Breast epithelium (tissue), 3 donors: Measurements from ENCODE around the gene SWI5.

Experiments used
- POLR2A ChIP-seq: fragments of 450-650 bp; IDR thresholded peaks from one replicate; pipeline ENCODE4 v1.6.1; 2016; ENCODE audit warnings: antibody characterized with exemption, mild to moderate bottlenecking, moderate library complexity
- TF ChIP-seq, protein P1 (sequence below), 3 donors: fragments of 450-650 bp; IDR thresholded peaks; one replicate each; pipeline ENCODE4 v1.5.1; 2016 to 2017; ENCODE audit warnings: antibody characterized with exemption in 3 of 3, mild to moderate bottlenecking in 3 of 3, moderate library complexity in 3 of 3

DNA sequence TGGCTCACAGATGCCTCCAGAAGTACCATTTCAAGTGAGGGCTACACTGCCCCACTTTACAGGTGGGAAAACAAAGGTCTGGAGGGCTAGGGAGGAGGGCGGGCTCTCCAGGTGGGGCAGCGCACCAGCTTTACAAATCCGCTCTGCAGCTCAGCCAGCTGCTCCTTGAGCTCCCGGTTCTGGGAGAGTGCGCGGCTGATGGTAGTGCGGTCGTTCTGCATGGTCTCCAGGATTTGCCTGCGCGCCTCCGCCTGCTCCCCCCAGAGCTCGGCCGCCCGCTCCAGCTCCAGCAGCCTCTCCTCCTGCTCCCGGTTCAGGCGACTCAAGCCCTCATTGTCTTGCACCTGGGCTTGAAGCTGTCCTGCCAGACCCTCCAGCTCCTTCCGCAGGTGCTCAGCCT lies 15.7 kb upstream of the SWI5 start:
- TF ChIP-seq POLR2A, result no peak
- TF ChIP-seq, protein P1, sequence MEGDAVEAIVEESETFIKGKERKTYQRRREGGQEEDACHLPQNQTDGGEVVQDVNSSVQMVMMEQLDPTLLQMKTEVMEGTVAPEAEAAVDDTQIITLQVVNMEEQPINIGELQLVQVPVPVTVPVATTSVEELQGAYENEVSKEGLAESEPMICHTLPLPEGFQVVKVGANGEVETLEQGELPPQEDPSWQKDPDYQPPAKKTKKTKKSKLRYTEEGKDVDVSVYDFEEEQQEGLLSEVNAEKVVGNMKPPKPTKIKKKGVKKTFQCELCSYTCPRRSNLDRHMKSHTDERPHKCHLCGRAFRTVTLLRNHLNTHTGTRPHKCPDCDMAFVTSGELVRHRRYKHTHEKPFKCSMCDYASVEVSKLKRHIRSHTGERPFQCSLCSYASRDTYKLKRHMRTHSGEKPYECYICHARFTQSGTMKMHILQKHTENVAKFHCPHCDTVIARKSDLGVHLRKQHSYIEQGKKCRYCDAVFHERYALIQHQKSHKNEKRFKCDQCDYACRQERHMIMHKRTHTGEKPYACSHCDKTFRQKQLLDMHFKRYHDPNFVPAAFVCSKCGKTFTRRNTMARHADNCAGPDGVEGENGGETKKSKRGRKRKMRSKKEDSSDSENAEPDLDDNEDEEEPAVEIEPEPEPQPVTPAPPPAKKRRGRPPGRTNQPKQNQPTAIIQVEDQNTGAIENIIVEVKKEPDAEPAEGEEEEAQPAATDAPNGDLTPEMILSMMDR (IDR thresholded peaks at IDR 0.05), result no peak
